WTC11 (cell line): ENCODE results near the gene LRP1. TPM values are rescaled to one million over a fixed set of nuclear protein-coding genes. Genes with fewer than 3 reads are reported as not detected.

ENCODE experiments used
- ATAC-seq: fragments of 200-7000 bp; cut with Tn5 transposase; 2 replicates; pipeline ENCODE4 v1.10.0; 2021; ENCODE audit warnings: mild to moderate bottlenecking, moderate library complexity
- CTCF ChIA-PET: fragments of 300-600 bp; sonication (Branson Sonifier 250); formaldehyde crosslinking; loops from one replicate; lab custom pipeline; 2021; ENCODE audit warnings: antibody characterized with exemption; lab: Charles Lee
- POLR2A ChIA-PET: fragments of 350-600 bp; sonication (Branson Sonifier 250); formaldehyde crosslinking; loops from one replicate; lab custom pipeline; 2021; ENCODE audit warnings: antibody characterized with exemption; lab: Charles Lee
- DNase-seq: peaks from one replicate; pipeline ENCODE4 v3.0.0; 2021; ENCODE audit warnings: low spot score
- H3K27ac Mint-ChIP-seq: 2 replicates; pipeline ENCODE4 v1.8.0; 2021; ENCODE audit warnings: mixed read lengths
- H3K27me3 Mint-ChIP-seq: 2 replicates; pipeline ENCODE4 v1.8.0; 2021; ENCODE audit warnings: low read depth, mild to moderate bottlenecking, moderate library complexity, mixed read lengths
- H3K36me3 Mint-ChIP-seq: 2 replicates; pipeline ENCODE4 v1.8.0; 2021; ENCODE audit warnings: mixed read lengths
- H3K4me1 Mint-ChIP-seq: 2 replicates; pipeline ENCODE4 v1.8.0; 2022; ENCODE audit warnings: mixed read lengths
- H3K4me3 Mint-ChIP-seq: 2 replicates; pipeline ENCODE4 v1.8.0; 2021; ENCODE audit warnings: mild to moderate bottlenecking, moderate library complexity, mixed read lengths
- H3K9me3 Mint-ChIP-seq: 2 replicates; pipeline ENCODE4 v1.8.0; 2021; ENCODE audit warnings: mixed read lengths
- ATF6 ChIP-seq: sonication (generic); formaldehyde crosslinking; IDR thresholded peaks from 2 replicates; pipeline ENCODE4 v1.8.1; 2023; ENCODE audit warnings: mild to moderate bottlenecking, missing genetic modification reagents
- ERG ChIP-seq: fragments of 250-450 bp; sonication (Bioruptor Pico); IDR thresholded peaks from 2 replicates; pipeline ENCODE4 v1.8.0; 2021; ENCODE audit warnings: mild to moderate bottlenecking
- FOXK1 ChIP-seq: sonication (generic); formaldehyde crosslinking; IDR thresholded peaks from 2 replicates; pipeline ENCODE4 v1.8.0; 2022; ENCODE audit warnings: mild to moderate bottlenecking, moderate library complexity, missing genetic modification reagents
- GABPB1 ChIP-seq: sonication (generic); formaldehyde crosslinking; IDR thresholded peaks from 2 replicates; pipeline ENCODE4 v1.8.1; 2023; ENCODE audit warnings: mild to moderate bottlenecking, missing genetic modification reagents
- HMGA2 ChIP-seq: fragments of 250-450 bp; sonication (Bioruptor Pico); IDR thresholded peaks from 2 replicates; pipeline ENCODE4 v1.4.0; 2021; ENCODE audit warnings: mild to moderate bottlenecking, moderate library complexity
- HMGXB4 ChIP-seq: sonication (generic); formaldehyde crosslinking; IDR thresholded peaks from 2 replicates; pipeline ENCODE4 v1.8.1; 2023; ENCODE audit warnings: mild to moderate bottlenecking, moderate library complexity, missing genetic modification reagents
- PRRX2 ChIP-seq: fragments of 250-450 bp; sonication (Bioruptor Pico); IDR thresholded peaks from 2 replicates; pipeline ENCODE4 v1.8.0; 2021; ENCODE audit warnings: mild to moderate bottlenecking
- TEAD1 ChIP-seq: sonication (generic); formaldehyde crosslinking; IDR thresholded peaks from 2 replicates; pipeline ENCODE4 v1.8.0; 2022; ENCODE audit warnings: mild to moderate bottlenecking, missing genetic modification reagents
- USF1 ChIP-seq: sonication (generic); formaldehyde crosslinking; IDR thresholded peaks from 2 replicates; pipeline ENCODE4 v1.8.0; 2022; ENCODE audit warnings: mild to moderate bottlenecking, missing genetic modification reagents
- USF2 ChIP-seq: sonication (generic); formaldehyde crosslinking; IDR thresholded peaks from 2 replicates; pipeline ENCODE4 v1.8.1; 2023; ENCODE audit warnings: mild to moderate bottlenecking, missing genetic modification reagents, moderate library complexity
- ZMAT4 ChIP-seq: fragments of 250-450 bp; sonication (Bioruptor Pico); IDR thresholded peaks from 2 replicates; pipeline ENCODE4 v1.9.0; 2021; ENCODE audit warnings: mild to moderate bottlenecking
- ZNF121 ChIP-seq: sonication (generic); formaldehyde crosslinking; IDR thresholded peaks from 2 replicates; pipeline ENCODE4 v1.8.0; 2023; ENCODE audit warnings: missing genetic modification reagents
- ZNF138 ChIP-seq: sonication (generic); formaldehyde crosslinking; conservative IDR thresholded peaks from 2 replicates; pipeline ENCODE4 v1.8.1; 2022; ENCODE audit warnings: mild to moderate bottlenecking, moderate library complexity, missing genetic modification reagents
- ZNF219 ChIP-seq: sonication (generic); formaldehyde crosslinking; IDR thresholded peaks from 2 replicates; pipeline ENCODE4 v1.8.0; 2023; ENCODE audit warnings: missing genetic modification reagents, mild to moderate bottlenecking, borderline replicate concordance
- ZNF263 ChIP-seq: sonication (generic); formaldehyde crosslinking; IDR thresholded peaks from 2 replicates; pipeline ENCODE4 v1.8.1; 2022; ENCODE audit warnings: low read depth, mild to moderate bottlenecking, moderate library complexity, missing genetic modification reagents
- ZNF396 ChIP-seq: fragments of 250-450 bp; sonication (Bioruptor Pico); IDR thresholded peaks from 2 replicates; pipeline ENCODE4 v1.8.0; 2021; ENCODE audit warnings: mild to moderate bottlenecking, moderate library complexity, borderline replicate concordance
- ZNF425 ChIP-seq: fragments of 250-450 bp; sonication (Bioruptor Pico); conservative IDR thresholded peaks from 2 replicates; pipeline ENCODE4 v1.9.0; 2021; ENCODE audit warnings: mild to moderate bottlenecking
- ZNF532 ChIP-seq: fragments of 250-450 bp; sonication (Bioruptor Pico); IDR thresholded peaks from 2 replicates; pipeline ENCODE4 v1.9.0; 2021; ENCODE audit warnings: mild to moderate bottlenecking, borderline replicate concordance
- total RNA-seq: library from RNA; stranded (reverse); gene quantifications from 3 replicates; pipeline ENCODE4 v1.2.3, GENCODE V29; 2021

The LRP1 gene
- total RNA-seq, 1 experiment from 2014 or later = 120 TPM

GRCh38 chr12:57171668-57172067, 43.4 kb downstream of the LRP1 start:
- H3K36me3 Mint-ChIP-seq = peaks cover 46% of the 10 kb centered on the region
- no peak overlapping the region for H3K4me3 Mint-ChIP-seq
- H3K27ac Mint-ChIP-seq = no peak overlapping the region
- H3K4me1 Mint-ChIP-seq = no peaks in the 10 kb centered on the region
- DNase-seq = no peak
- TF ChIP-seq ZNF425 (CRISPR knock-in tag) = no peak
- no peak for TF ChIP-seq ZMAT4 (CRISPR knock-in tag)
- no peak for TF ChIP-seq GABPB1 (CRISPR knock-in tag)
- TF ChIP-seq USF2 (CRISPR knock-in tag) = no peak
- no peak for TF ChIP-seq ZNF263 (CRISPR knock-in tag)
- TF ChIP-seq ZNF138 = no peak
- TF ChIP-seq TEAD1 (CRISPR knock-in tag) = no peak
- TF ChIP-seq ATF6 = no peak
- TF ChIP-seq ZNF396 (CRISPR knock-in tag) = no peak
- no peak for TF ChIP-seq USF1
- TF ChIP-seq ZNF121 = no peak
- TF ChIP-seq ERG = no peak
- TF ChIP-seq PRRX2 (CRISPR knock-in tag) = no peak
- no peak for TF ChIP-seq ZNF532 (CRISPR knock-in tag)
- no peak for TF ChIP-seq HMGA2 (CRISPR knock-in tag)
- no peak for TF ChIP-seq ZNF219 (CRISPR knock-in tag)
- no peak for TF ChIP-seq HMGXB4 (CRISPR knock-in tag)
- no peak for TF ChIP-seq FOXK1
- ChIA-PET POLR2A (interaction anchor here (0.7 to 2.4 kb wide), 2 partner anchors 36 to 43 kb away, joined by 4 to 7 read pairs; no protein-coding TSS in a partner anchor), CTCF (interaction anchor here (0.6 to 7.0 kb wide), 10 partner anchors 11 to 1044 kb away, joined by 3 to 112 read pairs (median 8); partner anchors contain the start of gene LRP1)
- no peak for ATAC-seq
- H3K9me3 Mint-ChIP-seq = no peaks in the 10 kb centered on the region
- H3K27me3 Mint-ChIP-seq = no peaks in the 10 kb centered on the region
